GM12801 (cell line): Measurements from ENCODE around the gene HBS1L.

ENCODE experiments used
- CTCF ChIP-seq: IDR thresholded peaks from one replicate; pipeline ENCODE4 v1.5.1; 2011; ENCODE audit warnings: control low read depth; ENCODE audit not compliant: insufficient read length; ENCODE audit errors: extremely low read depth

HBS1L gene

DNA sequence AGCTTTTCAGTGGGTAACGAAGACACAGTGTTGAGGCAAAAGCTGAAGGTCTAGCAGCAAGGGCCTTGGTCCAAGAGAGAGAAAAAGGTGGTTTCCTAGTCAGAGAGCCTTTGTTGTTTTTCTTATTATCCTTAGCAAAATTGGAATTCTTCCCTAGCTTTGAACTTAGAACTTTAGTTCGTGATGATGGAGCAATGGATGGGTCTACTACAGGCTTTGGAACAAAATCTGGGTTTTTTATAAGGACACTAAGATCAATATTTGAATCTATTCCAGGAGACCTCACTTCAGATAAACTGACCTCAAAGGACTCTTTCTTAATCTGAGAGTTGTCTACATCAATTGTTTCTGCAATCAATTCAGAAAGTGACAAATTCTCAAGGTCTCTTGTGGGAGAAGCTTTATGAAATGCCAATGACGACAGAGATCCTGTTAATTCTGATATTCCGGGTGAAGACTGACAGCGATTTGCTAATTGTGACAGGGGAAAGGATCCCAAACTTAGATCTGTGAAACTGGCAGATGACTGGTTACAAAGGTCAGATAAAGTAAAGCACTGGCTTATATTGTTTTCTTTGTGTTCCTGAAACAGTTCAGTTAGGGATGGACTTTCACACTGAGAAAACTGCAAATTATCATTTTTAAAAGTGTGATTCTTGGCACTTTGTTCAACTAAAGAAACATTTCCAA lies 17.7 kb downstream of the HBS1L start:
- no peak for TF ChIP-seq CTCF

- no peak for TF ChIP-seq CTCF
Observed at GRCh38 chr6:135033238-135033637, 21.4 kb downstream of the HBS1L start.

DNA sequence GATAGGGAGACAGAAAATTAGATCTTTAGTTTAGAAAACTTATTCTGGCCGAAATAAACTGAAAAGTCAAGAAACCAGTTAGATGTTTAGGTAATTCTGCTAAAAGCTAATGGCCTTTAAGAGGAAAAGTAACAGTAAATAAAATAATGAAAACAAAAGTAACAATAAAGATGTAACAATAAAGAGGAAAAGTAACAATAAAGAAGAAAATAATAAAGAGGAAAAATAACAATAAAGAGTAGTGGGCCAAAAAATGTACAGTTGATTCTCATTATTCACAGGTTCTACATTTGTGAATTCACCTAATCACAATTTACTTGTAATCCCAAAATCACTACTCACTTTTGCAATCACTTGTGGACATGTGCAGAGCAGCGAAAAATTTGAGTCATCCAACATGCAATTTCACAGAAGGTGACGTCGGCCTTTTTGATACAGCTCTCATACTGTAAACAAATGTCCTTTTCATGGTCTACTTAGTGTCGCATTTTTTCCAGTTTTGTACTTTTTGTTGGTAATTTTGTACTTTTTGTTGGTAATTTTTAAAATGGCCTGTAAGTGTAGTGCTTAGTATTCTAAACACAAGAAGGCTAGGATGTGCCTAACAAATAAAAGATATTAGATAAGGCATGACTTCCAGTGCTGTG lies 24.0 kb downstream of the HBS1L start:
- TF ChIP-seq CTCF = no peak

DNA sequence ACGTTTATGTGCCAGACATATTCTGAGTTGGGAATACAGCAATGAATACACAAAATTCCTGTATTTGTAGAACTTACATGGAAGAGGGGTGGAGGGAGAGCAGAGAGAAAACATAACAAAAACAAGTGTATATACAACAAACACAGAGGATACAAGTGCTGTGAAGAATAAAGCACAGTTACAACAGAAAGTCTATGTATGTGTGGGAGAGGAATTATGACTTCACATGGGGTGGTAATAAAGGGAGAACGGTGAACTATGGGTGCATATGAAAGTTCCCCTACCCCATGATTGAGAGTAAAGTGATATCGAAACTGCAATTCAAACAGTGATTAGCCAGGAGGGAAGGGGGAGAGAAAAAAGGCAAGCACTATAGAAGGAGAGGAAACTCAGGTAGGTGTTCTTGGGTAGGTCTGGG lies 24.6 kb downstream of the HBS1L start:
- TF ChIP-seq CTCF = no peak

DNA sequence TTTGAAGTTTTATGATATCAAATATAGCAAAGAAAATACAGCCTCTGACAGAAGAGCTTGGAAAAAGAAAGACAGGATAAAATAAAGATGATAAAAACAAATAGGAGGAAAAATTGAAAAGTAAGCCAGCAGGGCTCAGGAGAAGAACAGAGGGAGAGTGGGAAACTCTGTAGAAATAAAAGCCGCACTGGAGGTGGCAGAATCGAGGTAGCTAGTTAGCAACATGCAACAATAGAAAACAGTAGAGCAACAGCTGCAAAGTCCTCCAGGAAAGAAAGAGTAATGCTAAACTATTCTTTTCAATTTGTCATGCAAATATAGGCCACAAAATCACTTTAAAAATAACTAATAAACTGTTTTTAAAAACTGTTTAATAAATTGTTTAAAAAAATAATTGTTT lies 28.8 kb downstream of the HBS1L start:
- no peak for TF ChIP-seq CTCF

DNA sequence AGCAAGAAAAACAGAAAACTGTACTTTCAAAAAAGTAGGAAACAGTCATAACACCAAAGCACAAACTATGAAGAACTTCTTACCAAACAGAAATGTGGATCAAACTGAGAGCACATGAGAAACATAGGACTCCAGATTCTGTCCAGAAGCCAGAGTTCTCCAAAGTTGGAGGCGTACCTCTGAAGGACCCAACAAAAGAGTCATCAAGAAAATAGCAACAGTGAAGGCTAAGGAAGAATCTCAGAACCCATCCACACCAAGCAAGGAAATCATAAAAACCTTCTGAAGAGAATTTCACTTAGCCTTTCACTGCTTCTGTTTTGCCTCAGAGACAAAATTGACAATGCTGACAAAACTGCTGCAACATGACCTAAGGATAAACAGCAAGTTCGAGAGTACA lies 29.4 kb downstream of the HBS1L start:
- no peak for TF ChIP-seq CTCF

DNA sequence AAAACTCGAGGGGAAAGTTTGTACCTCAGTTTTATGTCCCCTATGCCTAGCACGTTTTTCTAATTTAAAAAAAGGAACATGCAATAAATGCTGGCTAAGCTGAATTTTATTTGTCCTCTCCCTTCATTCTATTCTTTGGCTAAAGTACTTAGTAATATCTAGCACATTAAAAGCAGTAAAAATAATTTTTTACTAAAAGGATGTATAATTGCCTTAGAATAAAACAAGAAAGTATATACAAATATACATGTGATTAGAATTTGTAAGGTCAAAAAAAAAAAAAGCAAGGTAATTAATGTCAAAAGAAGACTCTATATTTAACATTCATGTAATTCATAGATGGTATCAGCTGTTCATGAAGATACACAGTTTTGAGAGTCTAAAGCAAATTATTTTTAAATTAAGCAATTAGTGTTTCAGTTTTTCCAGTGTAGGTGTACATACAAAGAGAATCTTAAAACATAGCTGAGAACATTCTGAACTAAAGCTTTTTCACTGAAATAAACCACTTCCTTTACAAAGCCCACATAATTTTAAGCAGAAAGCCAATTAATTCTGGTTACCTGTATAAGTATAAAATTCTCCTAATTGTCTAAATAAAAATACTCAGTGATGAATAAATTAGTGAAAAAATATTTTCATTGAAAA lies 32.4 kb downstream of the HBS1L start:
- TF ChIP-seq CTCF = no peak
